Measurements from ENCODE around the gene BANF1.

GRCh38 chr11:65967329-65967934, 34.9 kb upstream of the BANF1 start:
- no peak for TF ChIP-seq CTCF (optimal IDR thresholded peaks at IDR 0.05 in 1 of 3, IDR thresholded peaks at IDR 0.05 in 1 of 3, conservative IDR thresholded peaks at IDR 0.05 in 1 of 3; ENCODE audit: extremely low read depth in 1 of 3, insufficient read depth in 2 of 3, low read length in 3 of 3)
- no peak for TF ChIP-seq EZH2 (IDR thresholded peaks at IDR 0.05; ENCODE audit: low read length)

All from keratinocyte (primary cell).